ENCODE measurements around the gene BTRC.

- no peak for TF ChIP-seq ISL1 (CRISPR knock-in tag; IDR thresholded peaks at IDR 0.05)
- no peak for TF ChIP-seq CREB5 (CRISPR knock-in tag; IDR thresholded peaks at IDR 0.05; ENCODE audit: low read depth)
- no peak for TF ChIP-seq PATZ1 (CRISPR knock-in tag; IDR thresholded peaks at IDR 0.05; ENCODE audit: borderline replicate concordance)
- no peak for TF ChIP-seq RARB (CRISPR knock-in tag; IDR thresholded peaks at IDR 0.05)
- TF ChIP-seq CSDC2 (CRISPR knock-in tag; IDR thresholded peaks at IDR 0.05): no peak
- TF ChIP-seq ZC3H10 (CRISPR knock-in tag; IDR thresholded peaks at IDR 0.05): no peak
- no peak for TF ChIP-seq ZNF565 (CRISPR knock-in tag; conservative IDR thresholded peaks at IDR 0.05; ENCODE audit: low read depth)
- TF ChIP-seq ARNTL (CRISPR knock-in tag; IDR thresholded peaks at IDR 0.05; ENCODE audit: borderline replicate concordance, low read depth): no peak
These were observed 110.1 kb downstream of the BTRC start for GRCh38 chr10:101464082-101464481.
